ENCODE measurements around the gene GTF3C2. TPM values are rescaled to one million over a fixed set of nuclear protein-coding genes. Genes with fewer than 3 reads are reported as not detected.

The GTF3C2 gene
- total RNA-seq, 1 experiment from 2014 or later = 77.7 TPM

GRCh38 chr2:27390822-27391679 lies 34.5 kb upstream of the GTF3C2 start:
- 0 out of 2 replicates have a peak, but pooled peaks cover 3% of the 10 kb centered on the region for H3K36me3 ChIP-seq (ENCODE audit: control insufficient read depth, insufficient read depth, low read length)
- CTCF ChIA-PET = no interaction called here
- intact Hi-C loops (cut with micrococcal nuclease; ENCODE audit: unreplicated experiment) (no loop called here), in situ Hi-C loops (cut with HindIII; ENCODE audit: low pct_unique_long_range_greater_than_20kb, low sequenced_read_pairs) (no loop called here)
- no peak for ATAC-seq
- no peak overlapping the region for H3K27ac ChIP-seq (ENCODE audit: low read length)
- no peaks in the 10 kb centered on the region for H3K27me3 ChIP-seq (ENCODE audit: control insufficient read depth, insufficient read depth, low read length)
- POLR2A ChIA-PET = no interaction called here
- H3K4me3 ChIP-seq (ENCODE audit: low read depth in 2 of 2, low read length in 2 of 2) = no peak overlapping the region
- TF ChIP-seq REST (IDR thresholded peaks at IDR 0.05; ENCODE audit: insufficient read depth in 1 of 2, low read depth in 2 of 2, low read length in 1 of 2) (no peak), POLR2AphosphoS5 (IDR thresholded peaks at IDR 0.05; ENCODE audit: low read depth, low read length) (no peak), CTCF (IDR thresholded peaks at IDR 0.05) (no peak), TCF7L2 (IDR thresholded peaks at IDR 0.05; ENCODE audit: low read depth, low read length) (no peak), SIN3A (IDR thresholded peaks at IDR 0.05; ENCODE audit: borderline replicate concordance, insufficient read depth, low read depth, low read length) (no peak)
- no peaks in the 10 kb centered on the region for H3K4me1 ChIP-seq (ENCODE audit: control insufficient read depth, insufficient read depth, low read length)
- TSS peak; percentile 33 for BruUV-seq (replicated peaks)
- no peaks in the 10 kb centered on the region for H3K9me3 ChIP-seq (ENCODE audit: control insufficient read depth, insufficient read depth, low read depth, low read length)
- no peak for DNase-seq (ENCODE audit: low read depth, low spot score)

GRCh38 chr2:27381577-27382181 lies 25.1 kb upstream of the GTF3C2 start:
- Histone ChIP-seq H3K9me3 (ENCODE audit: control insufficient read depth, insufficient read depth, low read depth, low read length) (no peaks in the 10 kb centered on the region), H3K27ac (ENCODE audit: low read length) (peak overlapping the region; percentile 91), H3K4me1 (ENCODE audit: control insufficient read depth, insufficient read depth, low read length) (peaks cover 32% of the 10 kb centered on the region), H3K27me3 (ENCODE audit: control insufficient read depth, insufficient read depth, low read length) (no peaks in the 10 kb centered on the region), H3K36me3 (ENCODE audit: control insufficient read depth, insufficient read depth, low read length) (peaks cover 18% of the 10 kb centered on the region), H3K4me3 (ENCODE audit: low read depth in 2 of 2, low read length in 2 of 2) (no peak overlapping the region)
- intact Hi-C loops (cut with micrococcal nuclease; ENCODE audit: unreplicated experiment) = no loop called here
- in situ Hi-C loops (cut with HindIII; ENCODE audit: low pct_unique_long_range_greater_than_20kb, low sequenced_read_pairs) = no loop called here
- DNase-seq (ENCODE audit: low read depth, low spot score) (no peak), ATAC-seq (no peak)
- ChIA-PET POLR2A (interaction anchor here (1.0 kb wide), 1 partner anchor 28 kb away, joined by 4 read pairs; the partner anchor contains the start of gene PPM1G), CTCF (no interaction called here)
- TF ChIP-seq TCF7L2 (IDR thresholded peaks at IDR 0.05; ENCODE audit: low read depth, low read length) (no peak), CTCF (IDR thresholded peaks at IDR 0.05) (no peak), REST (IDR thresholded peaks at IDR 0.05; ENCODE audit: insufficient read depth in 1 of 2, low read depth in 2 of 2, low read length in 1 of 2) (no peak), SIN3A (IDR thresholded peaks at IDR 0.05; ENCODE audit: borderline replicate concordance, insufficient read depth, low read depth, low read length) (no peak), POLR2AphosphoS5 (IDR thresholded peaks at IDR 0.05; ENCODE audit: low read depth, low read length) (no peak)
- BruUV-seq (replicated peaks) = TSS peak; percentile 90

Data from Panc1 (cell line).